Astrocyte (in vitro differentiated cells and primary cell): ENCODE data around the gene OPRD1. TPM values are rescaled to one million over a fixed set of nuclear protein-coding genes. Genes with fewer than 3 reads are reported as not detected.
A peak's percentile ranks its signal among the peaks of the same experiment; 100 is the strongest.

Experiments
- DNase-seq: peaks from one replicate; pipeline ENCODE4 v3.0.0-alpha.2; 2010; ENCODE audit warnings: low read depth
- FAIRE-seq: peaks from 2 replicates; lab custom pipeline; 2011; peaks lifted over from hg19 to GRCh38; lab: Jason Lieb, UNC
- H2AFZ ChIP-seq: 2 replicates; pipeline ENCODE4 v1.6.0; 2012; ENCODE audit warnings: low read depth, low read length, inconsistent platforms
- H3K27ac ChIP-seq: 2 replicates; pipeline ENCODE4 v1.5.1; 2011; ENCODE audit warnings: low read depth, low read length, inconsistent platforms
- H3K27me3 ChIP-seq: 2 replicates; pipeline ENCODE4 v1.6.0; 2011; ENCODE audit warnings: low read length, inconsistent platforms; ENCODE audit not compliant: insufficient read depth
- H3K36me3 ChIP-seq: 2 replicates; pipeline ENCODE4 v1.5.1; 2011; ENCODE audit warnings: low read length, inconsistent platforms; ENCODE audit not compliant: insufficient read depth
- H3K4me1 ChIP-seq: 2 replicates; pipeline ENCODE4 v1.5.1; 2011; ENCODE audit warnings: low read length, inconsistent platforms; ENCODE audit not compliant: insufficient read depth
- H3K4me2 ChIP-seq: 2 replicates; pipeline ENCODE4 v1.6.0; 2012; ENCODE audit warnings: low read length, inconsistent platforms
- H3K4me3 ChIP-seq: 2 replicates; pipeline ENCODE4 v1.5.1; 2011; ENCODE audit warnings: low read depth, mild to moderate bottlenecking, low read length, inconsistent platforms; ENCODE audit not compliant: insufficient read depth
- H3K79me2 ChIP-seq: 2 replicates; pipeline ENCODE4 v1.6.0; 2012; ENCODE audit warnings: mild to moderate bottlenecking, low read length, inconsistent platforms; ENCODE audit not compliant: insufficient read depth
- H3K9ac ChIP-seq: 2 replicates; pipeline ENCODE4 v1.6.0; 2012; ENCODE audit warnings: mild to moderate bottlenecking, low read length, inconsistent platforms
- H3K9me3 ChIP-seq: 2 replicates; pipeline ENCODE4 v1.5.1; 2012; ENCODE audit warnings: low read depth, mild to moderate bottlenecking, low read length, inconsistent platforms; ENCODE audit not compliant: insufficient read depth
- H4K20me1 ChIP-seq: 2 replicates; pipeline ENCODE4 v1.6.0; 2012; ENCODE audit warnings: low read length, inconsistent platforms; ENCODE audit not compliant: insufficient read depth
- H3K27ac Mint-ChIP-seq: one replicate; pipeline ENCODE4 v1.8.0; 2021; ENCODE audit warnings: mild to moderate bottlenecking, mixed read lengths; ENCODE audit not compliant: unreplicated experiment
- H3K27me3 Mint-ChIP-seq: one replicate; pipeline ENCODE4 v1.8.0; 2021; ENCODE audit warnings: low read depth, mixed read lengths; ENCODE audit not compliant: unreplicated experiment
- H3K36me3 Mint-ChIP-seq: one replicate; pipeline ENCODE4 v1.8.0; 2021; ENCODE audit warnings: low read depth, mixed read lengths; ENCODE audit not compliant: unreplicated experiment
- H3K4me1 Mint-ChIP-seq: one replicate; pipeline ENCODE4 v1.8.0; 2021; ENCODE audit warnings: low read depth, mixed read lengths; ENCODE audit not compliant: unreplicated experiment
- H3K4me3 Mint-ChIP-seq: one replicate; pipeline ENCODE4 v1.8.0; 2021; ENCODE audit warnings: mild to moderate bottlenecking, moderate library complexity, mixed read lengths; ENCODE audit not compliant: unreplicated experiment
- H3K9me3 Mint-ChIP-seq: one replicate; pipeline ENCODE4 v1.8.0; 2021; ENCODE audit warnings: mild to moderate bottlenecking, mixed read lengths; ENCODE audit not compliant: unreplicated experiment
- EZH2 ChIP-seq: IDR thresholded peaks from 2 replicates; pipeline ENCODE4 v1.6.1; 2012; ENCODE audit warnings: mild to moderate bottlenecking, low read length, inconsistent platforms; ENCODE audit not compliant: insufficient read depth
- total RNA-seq: library from RNA; stranded (reverse); gene quantifications from 2 replicates; pipeline ENCODE4 v1.2.1, GENCODE V29; 2021
- TF ChIP-seq, protein P1 (sequence below): IDR thresholded peaks from 2 replicates; pipeline ENCODE4 v1.5.1; 2011; ENCODE audit warnings: low read depth, mild to moderate bottlenecking, inconsistent platforms, low read length, moderate library complexity; ENCODE audit not compliant: insufficient read depth

OPRD1 gene
- total RNA-seq, 1 donor from 2014 or later: 1.2 TPM

DNA sequence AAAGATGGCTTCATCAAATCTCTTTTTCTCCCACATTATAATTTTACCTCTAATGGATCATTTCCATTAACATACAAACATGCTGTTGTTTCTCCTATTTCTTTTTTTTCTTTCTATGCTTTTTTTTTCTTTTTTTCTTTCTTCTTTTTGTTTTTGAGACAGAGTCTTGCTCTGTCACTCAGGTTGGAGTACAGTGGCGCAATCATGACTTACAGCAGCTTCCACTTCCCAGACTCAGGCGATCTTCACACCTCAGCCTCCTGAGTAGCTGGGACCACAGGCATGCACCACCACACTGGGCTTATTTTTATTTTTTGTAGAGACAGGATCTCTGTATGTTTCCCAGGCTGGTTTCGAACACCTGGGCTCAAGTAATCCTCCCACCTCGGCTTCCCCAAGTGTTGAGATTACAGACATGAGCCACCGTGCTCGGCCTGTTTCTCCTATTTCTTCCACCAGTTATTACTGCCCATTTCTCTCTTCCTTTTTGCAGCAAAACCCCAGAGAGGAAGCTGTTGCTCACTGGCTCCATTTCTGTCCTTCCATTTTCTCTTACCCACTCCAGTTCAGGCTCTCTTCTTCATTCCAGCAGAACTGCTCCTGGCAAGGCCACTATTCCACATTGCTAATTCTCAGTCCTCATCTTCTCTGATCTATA lies 32.1 kb upstream of the OPRD1 start:
- Mint-ChIP-seq H3K27ac (peak overlapping the region; percentile 26), H3K36me3 (peaks cover 9% of the 10 kb centered on the region), H3K4me3 (no peak overlapping the region), H3K27me3 (peaks cover 3% of the 10 kb centered on the region), H3K9me3 (no peaks in the 10 kb centered on the region), H3K4me1 (peaks cover 4% of the 10 kb centered on the region)
- Histone ChIP-seq H3K27ac (no peak overlapping the region), H3K4me1 (no peaks in the 10 kb centered on the region), H3K36me3 (no peaks in the 10 kb centered on the region), H3K79me2 (no peaks in the 10 kb centered on the region), H3K27me3 (no peaks in the 10 kb centered on the region), H3K9ac (no peak overlapping the region), H3K4me2 (no peak overlapping the region), H4K20me1 (peaks cover 15% of the 10 kb centered on the region), H2AFZ (no peak overlapping the region), H3K9me3 (no peaks in the 10 kb centered on the region), H3K4me3 (no peak overlapping the region)
- FAIRE-seq: no peak
- TF ChIP-seq, protein P1, sequence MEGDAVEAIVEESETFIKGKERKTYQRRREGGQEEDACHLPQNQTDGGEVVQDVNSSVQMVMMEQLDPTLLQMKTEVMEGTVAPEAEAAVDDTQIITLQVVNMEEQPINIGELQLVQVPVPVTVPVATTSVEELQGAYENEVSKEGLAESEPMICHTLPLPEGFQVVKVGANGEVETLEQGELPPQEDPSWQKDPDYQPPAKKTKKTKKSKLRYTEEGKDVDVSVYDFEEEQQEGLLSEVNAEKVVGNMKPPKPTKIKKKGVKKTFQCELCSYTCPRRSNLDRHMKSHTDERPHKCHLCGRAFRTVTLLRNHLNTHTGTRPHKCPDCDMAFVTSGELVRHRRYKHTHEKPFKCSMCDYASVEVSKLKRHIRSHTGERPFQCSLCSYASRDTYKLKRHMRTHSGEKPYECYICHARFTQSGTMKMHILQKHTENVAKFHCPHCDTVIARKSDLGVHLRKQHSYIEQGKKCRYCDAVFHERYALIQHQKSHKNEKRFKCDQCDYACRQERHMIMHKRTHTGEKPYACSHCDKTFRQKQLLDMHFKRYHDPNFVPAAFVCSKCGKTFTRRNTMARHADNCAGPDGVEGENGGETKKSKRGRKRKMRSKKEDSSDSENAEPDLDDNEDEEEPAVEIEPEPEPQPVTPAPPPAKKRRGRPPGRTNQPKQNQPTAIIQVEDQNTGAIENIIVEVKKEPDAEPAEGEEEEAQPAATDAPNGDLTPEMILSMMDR: no peak
- TF ChIP-seq EZH2: no peak
- DNase-seq: no peak

DNA sequence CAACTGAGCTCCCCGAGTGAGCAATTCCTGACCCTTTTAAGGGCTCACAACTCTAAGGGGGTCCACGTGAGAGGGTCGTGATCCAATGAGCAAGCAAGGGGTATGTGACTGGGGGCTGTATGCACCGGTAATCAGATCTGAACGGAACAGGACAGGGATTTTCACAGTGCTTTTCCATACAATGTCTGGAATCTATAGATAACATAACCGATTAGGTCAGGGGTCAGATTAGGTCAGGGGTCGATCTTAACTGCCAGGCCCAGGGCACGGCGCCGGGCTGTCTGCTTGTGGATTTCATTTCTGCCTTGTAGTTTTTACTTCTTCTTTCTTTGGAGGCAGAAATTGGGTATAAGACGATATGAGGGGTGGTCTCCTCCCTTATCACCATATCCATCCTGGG lies 30.7 kb upstream of the OPRD1 start:
- H3K4me1 ChIP-seq: no peaks in the 10 kb centered on the region
- no peak overlapping the region for H3K27ac Mint-ChIP-seq
- FAIRE-seq: no peak
- no peak overlapping the region for H2AFZ ChIP-seq
- no peaks in the 10 kb centered on the region for H3K9me3 ChIP-seq
- peaks cover 6% of the 10 kb centered on the region for H3K4me1 Mint-ChIP-seq
- H3K4me2 ChIP-seq: no peak overlapping the region
- no peak for DNase-seq
- no peaks in the 10 kb centered on the region for H3K79me2 ChIP-seq
- H3K9ac ChIP-seq: no peak overlapping the region
- no peaks in the 10 kb centered on the region for H3K36me3 ChIP-seq
- peaks cover 3% of the 10 kb centered on the region for H4K20me1 ChIP-seq
- H3K36me3 Mint-ChIP-seq: peaks cover 3% of the 10 kb centered on the region
- no peaks in the 10 kb centered on the region for H3K27me3 ChIP-seq
- H3K9me3 Mint-ChIP-seq: no peaks in the 10 kb centered on the region
- H3K4me3 ChIP-seq: no peak overlapping the region
- no peak overlapping the region for H3K4me3 Mint-ChIP-seq
- peaks cover 7% of the 10 kb centered on the region for H3K27me3 Mint-ChIP-seq
- no peak for TF ChIP-seq EZH2
- TF ChIP-seq, protein P1: no peak
- no peak overlapping the region for H3K27ac ChIP-seq

DNA sequence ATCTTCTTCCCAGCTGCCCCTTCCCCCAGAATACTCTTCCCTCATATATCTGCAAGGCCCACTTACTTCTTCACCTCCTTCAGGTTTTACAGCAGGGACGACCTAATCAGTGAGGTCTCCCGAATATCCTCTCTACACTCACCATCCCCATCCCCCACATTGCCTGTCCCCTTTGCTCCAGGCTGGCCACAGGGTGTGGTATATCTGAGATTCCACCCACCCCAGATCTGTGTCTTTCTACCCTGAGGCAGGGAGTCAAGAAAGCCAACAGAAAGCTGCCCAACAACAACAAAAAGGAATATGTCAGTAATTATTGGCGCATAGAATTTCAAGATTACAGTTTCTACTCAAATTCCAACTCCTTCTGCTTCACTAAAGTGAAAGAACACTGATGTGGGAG lies 30.0 kb upstream of the OPRD1 start:
- Mint-ChIP-seq H3K27ac (no peak overlapping the region), H3K27me3 (peaks cover 14% of the 10 kb centered on the region), H3K36me3 (peaks cover 3% of the 10 kb centered on the region), H3K9me3 (no peaks in the 10 kb centered on the region), H3K4me3 (no peak overlapping the region), H3K4me1 (peaks cover 6% of the 10 kb centered on the region)
- Histone ChIP-seq H3K36me3 (no peaks in the 10 kb centered on the region), H3K9me3 (no peaks in the 10 kb centered on the region), H3K4me1 (no peaks in the 10 kb centered on the region), H3K27ac (no peak overlapping the region), H3K79me2 (no peaks in the 10 kb centered on the region), H3K4me3 (no peak overlapping the region), H3K9ac (no peak overlapping the region), H2AFZ (no peak overlapping the region), H3K27me3 (no peaks in the 10 kb centered on the region), H4K20me1 (peaks cover 3% of the 10 kb centered on the region), H3K4me2 (no peak overlapping the region)
- FAIRE-seq (no peak), DNase-seq (no peak)
- TF ChIP-seq EZH2: no peak
- TF ChIP-seq, protein P1: no peak
